Endothelial cell of umbilical vein (primary cell): Measurements from ENCODE around the gene PEX7. TPM values are rescaled to one million over a fixed set of nuclear protein-coding genes. Genes with fewer than 3 reads are reported as not detected.
A peak's percentile ranks its signal among the peaks of the same experiment; 100 is the strongest.

Source experiments
- BruUV-seq: library from RNA; stranded (reverse); fragments of 400-500 nt; replicated peaks from 2 replicates; lab custom pipeline; 2021; lab: Mats Ljungman, UMichigan
- CTCF ChIA-PET: fragments of 300-600, 350-600 bp; sonication (Branson Sonifier 250); formaldehyde crosslinking; loops from one replicate; lab custom pipeline; 2021; ENCODE audit warnings: antibody characterized with exemption, inconsistent platforms; lab: Charles Lee
- POLR2A ChIA-PET: fragments of 300-600, 350-600 bp; sonication (Branson Sonifier 250); formaldehyde crosslinking; loops from one replicate; lab custom pipeline; 2021; ENCODE audit warnings: antibody characterized with exemption, inconsistent platforms; lab: Charles Lee
- DNase-seq: peaks from one replicate; pipeline ENCODE4 v3.0.0-alpha.2; 2011; ENCODE audit warnings: low read depth, low spot score
- FAIRE-seq: peaks from 2 replicates; lab custom pipeline; 2011; peaks lifted over from hg19 to GRCh38; lab: Jason Lieb, UNC
- H2AFZ ChIP-seq: 2 replicates; pipeline ENCODE4 v1.6.0; 2012; ENCODE audit warnings: low read depth, low read length, control low read depth, inconsistent platforms
- H3K27ac ChIP-seq: 2 replicates; pipeline ENCODE4 v1.5.1; 2011; ENCODE audit warnings: low read depth, mild to moderate bottlenecking, control low read depth, low read length, moderate library complexity; ENCODE audit not compliant: insufficient read depth
- H3K27me3 ChIP-seq, 2 experiments: 2 replicates each; pipeline versions ENCODE4 v1.6.0 to v1.6.1; 2011; ENCODE audit warnings: low read length in 2 of 2, mixed read lengths in 1 of 2; ENCODE audit not compliant: control insufficient read depth in 2 of 2, insufficient read depth in 2 of 2
- H3K36me3 ChIP-seq, 2 experiments: 2 replicates in 1 of 2; 3 replicates in 1 of 2; pipeline ENCODE4 v1.5.1; 2011; ENCODE audit warnings: low read length in 2 of 2, mild to moderate bottlenecking in 1 of 2, moderate library complexity in 1 of 2; ENCODE audit not compliant: control insufficient read depth in 2 of 2, insufficient read depth in 2 of 2; ENCODE audit errors: extremely low read depth in 1 of 2
- H3K4me1 ChIP-seq: 3 replicates; pipeline ENCODE4 v1.5.1; 2011; ENCODE audit warnings: mild to moderate bottlenecking, low read length; ENCODE audit not compliant: control insufficient read depth, insufficient read depth; ENCODE audit errors: extremely low read depth
- H3K4me2 ChIP-seq: 2 replicates; pipeline ENCODE4 v1.6.1; 2011; ENCODE audit warnings: low read length, control low read depth, mixed read lengths; ENCODE audit not compliant: insufficient read depth
- H3K4me3 ChIP-seq, 3 experiments: fragments of 200-600 bp in 1 of 3; sonication (generic), shearing (Covaris generic) in 1 of 3; replicated peaks in 1 of 3; 2 replicates each; pipeline ENCODE4 v1.5.1; 2011 to 2016; ENCODE audit warnings: control low read depth in 3 of 3, low read length in 3 of 3, mild to moderate bottlenecking in 2 of 3, inconsistent platforms in 1 of 3, low read depth in 1 of 3, moderate library complexity in 1 of 3; ENCODE audit not compliant: insufficient read depth in 1 of 3
- H3K79me2 ChIP-seq: 2 replicates; pipeline ENCODE4 v1.6.0; 2012; ENCODE audit warnings: low read length, inconsistent platforms; ENCODE audit not compliant: control insufficient read depth, insufficient read depth
- H3K9ac ChIP-seq: replicated peaks from 2 replicates; pipeline ENCODE3; 2011; ENCODE audit warnings: low read length, control low read depth; ENCODE audit not compliant: insufficient read depth; ENCODE audit errors: extremely low read depth
- H3K9me1 ChIP-seq: replicated peaks from 3 replicates; pipeline ENCODE4 v1.6.0; 2011; ENCODE audit warnings: mild to moderate bottlenecking, low read length; ENCODE audit not compliant: control insufficient read depth, insufficient read depth; ENCODE audit errors: extremely low read depth
- H3K9me3 ChIP-seq: replicated peaks from 2 replicates; pipeline ENCODE4 v1.5.1; 2012; ENCODE audit warnings: low read length, inconsistent platforms; ENCODE audit not compliant: control insufficient read depth, insufficient read depth
- H4K20me1 ChIP-seq: replicated peaks from 2 replicates; pipeline ENCODE3; 2011; ENCODE audit warnings: mild to moderate bottlenecking, low read length; ENCODE audit not compliant: control insufficient read depth, insufficient read depth; ENCODE audit errors: extremely low read depth
- CTCF ChIP-seq, 2 donors: IDR thresholded peaks; 1 replicate in 1 of 2; 2 replicates in 1 of 2; pipeline ENCODE4 v1.5.1; 2011; ENCODE audit warnings: low read length in 2 of 2, mild to moderate bottlenecking in 2 of 2, moderate library complexity in 2 of 2, control low read depth in 1 of 2, inconsistent platforms in 1 of 2, low read depth in 1 of 2; ENCODE audit not compliant: insufficient read depth in 1 of 2; ENCODE audit errors: extremely low read depth in 1 of 2
- EZH2 ChIP-seq: IDR thresholded peaks from 2 replicates; pipeline ENCODE4 v1.6.1; 2012; ENCODE audit warnings: borderline replicate concordance, low read depth, mild to moderate bottlenecking, moderate library complexity, low read length, inconsistent platforms; ENCODE audit not compliant: severe bottlenecking
- FOS ChIP-seq: IDR thresholded peaks from 2 replicates; pipeline ENCODE4 v1.6.1; 2011; ENCODE audit warnings: mild to moderate bottlenecking, low read length, moderate library complexity, borderline replicate concordance; ENCODE audit not compliant: insufficient read depth
- GATA2 ChIP-seq: IDR thresholded peaks from 2 replicates; pipeline ENCODE4 v1.7.0; 2011; ENCODE audit warnings: low read depth, mild to moderate bottlenecking, moderate library complexity, mixed read lengths, low read length; ENCODE audit not compliant: insufficient read length, insufficient read depth
- JUN ChIP-seq: IDR thresholded peaks from 2 replicates; pipeline ENCODE4 v1.6.1; 2011; ENCODE audit warnings: borderline replicate concordance, low read depth; ENCODE audit not compliant: insufficient read length, insufficient read depth
- MYC ChIP-seq: IDR thresholded peaks from one replicate; pipeline ENCODE4 v1.6.1; 2011; ENCODE audit warnings: mild to moderate bottlenecking, low read depth, low read length
- POLR2A ChIP-seq: IDR thresholded peaks from 2 replicates; pipeline ENCODE4 v1.6.1; 2012; ENCODE audit warnings: low read depth, mild to moderate bottlenecking, control low read depth, low read length
- POLR2AphosphoS5 ChIP-seq: IDR thresholded peaks from 2 replicates; pipeline ENCODE4 v1.6.1; 2012; ENCODE audit warnings: low read depth, mild to moderate bottlenecking, control low read depth, low read length, moderate library complexity; ENCODE audit not compliant: insufficient read depth
- dilution Hi-C: fragments of 300-500 bp; cut with MboI; formaldehyde crosslinking; loops from one replicate; pipeline ENCODE4 v1.15.0; 2019; ENCODE audit warnings: low sequenced_read_pairs; ENCODE audit not compliant: extremely low pct_ligation_motif_present
- intact Hi-C: fragments of 100-400 bp; cut with micrococcal nuclease; formaldehyde crosslinking; loops from one replicate; pipeline ENCODE4 v1.10.0; 2022
- polyA plus RNA-seq, 4 experiments: library from polyadenylated mRNA; depleted of rRNA in 3 of 4; stranded (reverse) in 3 of 4; unstranded in 1 of 4; fragments of >200 nt; gene quantifications; 2 replicates each; pipeline versions ENCODE4 v1.2.1 to v1.2.3, GENCODE V29; 2011 to 2012; ENCODE audit warnings: missing spikeins in 1 of 4
- total RNA-seq: library from RNA; stranded (reverse); gene quantifications from 2 replicates; pipeline ENCODE4 v1.2.3, GENCODE V29; 2021
- TF ChIP-seq, protein P1 (sequence below): IDR thresholded peaks from 2 replicates; pipeline ENCODE4 v1.6.1; 2011; ENCODE audit not compliant: insufficient read depth, insufficient read length

The PEX7 gene
- total and polyA plus RNA-seq, 2 donors (not counting 3 experiments of a cell fraction or from before 2014, with no cell fraction given), result 3.7 to 5.7 TPM

GRCh38 chr6:136922685-136923006 is 100.3 kb downstream of the PEX7 start:
- H3K9me1 ChIP-seq, result no peaks in the 10 kb centered on the region
- H3K9ac ChIP-seq, result no peak overlapping the region
- H3K27ac ChIP-seq, result no peak overlapping the region
- H3K27me3 ChIP-seq, result peaks cover 32 to 53% of the 10 kb centered on the region in 2 experiments
- H2AFZ ChIP-seq, result peak overlapping the region; percentile 84
- DNase-seq, result no peak
- intact Hi-C loops, result loop anchor here (1.0 to 10.0 kb wide), 5 partner anchors 76 to 368 kb away; partner anchors contain the start of genes MAP3K5, MAP7 and PEX7
- no peak for TF ChIP-seq EZH2
- no peak for TF ChIP-seq POLR2AphosphoS5
- no peak for TF ChIP-seq CTCF (IDR thresholded peaks at IDR 0.05; ENCODE audit: extremely low read depth in 1 of 2, insufficient read depth in 1 of 2, low read depth in 1 of 2, low read length in 2 of 2)
- TF ChIP-seq FOS, result no peak
- no peak for TF ChIP-seq GATA2
- TF ChIP-seq MYC, result no peak
- no peak for TF ChIP-seq POLR2A
- TF ChIP-seq, protein P1, sequence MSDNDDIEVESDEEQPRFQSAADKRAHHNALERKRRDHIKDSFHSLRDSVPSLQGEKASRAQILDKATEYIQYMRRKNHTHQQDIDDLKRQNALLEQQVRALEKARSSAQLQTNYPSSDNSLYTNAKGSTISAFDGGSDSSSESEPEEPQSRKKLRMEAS, result no peak
- TF ChIP-seq JUN, result no peak
- BruUV-seq, result no TSS peak
- no peaks in the 10 kb centered on the region for H3K79me2 ChIP-seq
- H3K4me2 ChIP-seq, result peak overlapping the region; percentile 84
- ChIA-PET CTCF (interaction anchor here (1.0 to 2.2 kb wide), 4 partner anchors 9 to 278 kb away, joined by 3 to 7 read pairs (median 4); partner anchors contain the start of gene MAP3K5), POLR2A (no interaction called here)
- no peaks in the 10 kb centered on the region for H3K36me3 ChIP-seq
- no peaks in the 10 kb centered on the region for H3K9me3 ChIP-seq
- dilution Hi-C loops, result no loop called here
- no peaks in the 10 kb centered on the region for H4K20me1 ChIP-seq
- H3K4me3 ChIP-seq, result peak overlapping the region in 2 of 3 experiments; percentile 33 to 50
- peaks cover 23% of the 10 kb centered on the region for H3K4me1 ChIP-seq
- FAIRE-seq, result no peak
